ENCODE results near the gene CDCP1. TPM values are rescaled to one million over a fixed set of nuclear protein-coding genes. Genes with fewer than 3 reads are reported as not detected.
"Not testable (repeated sequence)": the region's sequence is repeated elsewhere in the genome, so short reads cannot be mapped to it uniquely, and the experiment has no call there.

CDCP1 gene
- polyA plus RNA-seq, 1 donor, result 0.34 TPM

GRCh38 chr3:45171283-45171682 lies 25.1 kb upstream of the CDCP1 start:
- no peak for DNase-seq

GRCh38 chr3:45170096-45170495 lies 23.9 kb upstream of the CDCP1 start:
- no peak for DNase-seq

GRCh38 chr3:45169125-45169904 lies 23.1 kb upstream of the CDCP1 start:
- DNase-seq, result no peak

GRCh38 chr3:45168451-45168850 lies 22.3 kb upstream of the CDCP1 start:
- DNase-seq, result no peak

- DNase-seq, result peak; percentile 21
Measured at GRCh38 chr3:45167011-45167911, 21.1 kb upstream of the CDCP1 start.

GRCh38 chr3:45166321-45166879 lies 20.2 kb upstream of the CDCP1 start:
- DNase-seq, result no peak

- no peak for DNase-seq
Measured at GRCh38 chr3:45165497-45166283, 19.5 kb upstream of the CDCP1 start.

- DNase-seq, result no peak
Measured at GRCh38 chr3:45164056-45164455, 17.9 kb upstream of the CDCP1 start.

- DNase-seq, result no peak
Measured at GRCh38 chr3:45163481-45163880, 17.3 kb upstream of the CDCP1 start.

GRCh38 chr3:45154641-45155147 lies 8.5 kb upstream of the CDCP1 start:
- DNase-seq, result no peak

GRCh38 chr3:45153658-45154437 lies 7.7 kb upstream of the CDCP1 start:
- no peak for DNase-seq

- no peak for DNase-seq
Measured at GRCh38 chr3:45152307-45152706, 6.1 kb upstream of the CDCP1 start.

- DNase-seq, result no peak
Measured at GRCh38 chr3:45151100-45151499, 4.9 kb upstream of the CDCP1 start.

GRCh38 chr3:45148921-45149320 lies 2.7 kb upstream of the CDCP1 start:
- no peak for DNase-seq

GRCh38 chr3:45145223-45145622 lies 955 bp downstream of the CDCP1 start:
- no peak for DNase-seq

- no peak for DNase-seq
Measured at GRCh38 chr3:45143673-45144671, 2.2 kb downstream of the CDCP1 start.

GRCh38 chr3:45140770-45141155 lies 5.4 kb downstream of the CDCP1 start:
- DNase-seq, result not testable (repeated sequence)

GRCh38 chr3:45140141-45140769 lies 5.9 kb downstream of the CDCP1 start:
- no peak for DNase-seq

GRCh38 chr3:45139372-45140140 lies 6.6 kb downstream of the CDCP1 start:
- DNase-seq, result no peak

Measured in hindlimb muscle (tissue), 1 donor.